GM18951 (cell line): Measurements from ENCODE around the gene ZBTB39.

ENCODE experiments used
- POLR2A ChIP-seq: IDR thresholded peaks from 4 replicates; pipeline ENCODE4 v1.6.1; 2011; ENCODE audit warnings: mild to moderate bottlenecking; ENCODE audit not compliant: insufficient read length, insufficient read depth; ENCODE audit errors: extremely low read depth
- in situ Hi-C: fragments of 300-500 bp; cut with MboI; formaldehyde crosslinking; loops from one replicate; pipeline ENCODE4 v1.12.0; 2022; ENCODE audit warnings: low sequenced_read_pairs, mixed read lengths, inconsistent platforms; ENCODE audit not compliant: unreplicated experiment

Gene ZBTB39

GRCh38 chr12:56954057-56954957, 52.0 kb downstream of the ZBTB39 start:
- no peak for TF ChIP-seq POLR2A

DNA sequence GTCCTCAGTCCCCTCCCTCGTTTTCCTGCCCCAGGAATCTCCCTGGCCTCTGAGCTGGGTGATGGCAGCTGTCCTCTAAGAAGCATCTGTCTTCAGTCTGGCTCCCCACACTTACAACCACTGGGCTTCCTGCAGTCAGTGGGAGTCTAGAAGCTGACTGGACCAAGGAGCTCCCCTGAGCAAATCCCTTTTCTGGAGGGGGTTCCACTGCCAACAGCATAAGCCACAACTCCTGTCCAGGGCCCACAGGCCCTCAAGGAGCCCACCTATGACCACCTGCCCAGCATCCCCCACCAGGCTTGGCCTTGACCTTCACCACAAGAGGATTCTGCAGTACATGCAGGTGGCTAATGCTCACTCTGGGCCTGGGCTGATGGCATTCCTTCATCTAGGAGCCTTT, 53.0 kb downstream of the ZBTB39 start:
- in situ Hi-C loops, result no loop called here
- TF ChIP-seq POLR2A, result no peak

More at GRCh38 chr12:56954057-56954957, 52.0 kb downstream of the ZBTB39 start:
- in situ Hi-C loops, result no loop called here

GRCh38 chr12:56951582-56952339, 54.6 kb downstream of the ZBTB39 start:
- no peak for TF ChIP-seq POLR2A
- in situ Hi-C loops, result no loop called here

DNA sequence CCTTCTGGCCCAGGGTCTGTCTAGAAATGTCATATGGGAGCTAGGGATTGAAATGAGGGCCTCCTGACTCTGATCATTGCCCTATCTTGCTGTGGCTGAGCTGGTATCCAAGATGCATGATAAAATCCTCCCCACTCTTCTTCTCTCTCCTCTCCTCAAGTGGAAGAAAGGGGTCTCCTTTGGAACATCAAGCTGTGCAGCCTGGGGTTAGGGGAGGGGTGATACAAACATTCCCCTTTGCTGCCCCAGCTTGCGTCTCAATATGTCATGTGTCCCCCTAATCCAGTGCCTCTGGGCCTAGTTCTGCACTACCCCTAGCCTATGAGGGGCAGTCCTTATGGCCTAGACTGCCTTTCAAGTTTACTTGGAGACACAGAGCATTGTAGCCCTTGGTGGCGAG, 57.5 kb downstream of the ZBTB39 start:
- TF ChIP-seq POLR2A, result no peak
- in situ Hi-C loops, result no loop called here
